ENCODE measurements around the gene VGLL4. TPM values are rescaled to one million over a fixed set of nuclear protein-coding genes. Genes with fewer than 3 reads are reported as not detected.
A peak's percentile ranks its signal among the peaks of the same experiment; 100 is the strongest.

The VGLL4 gene
- total and polyA plus RNA-seq, 2 of the 4 experiments (the other 2 are of a cell fraction): 26.2 to 35.4 TPM

- no peak for TF ChIP-seq RFX5 (IDR thresholded peaks at IDR 0.05; ENCODE audit: low read depth, low read length)
Observed at GRCh38 chr3:11610044-11610671, 33.6 kb downstream of the VGLL4 start (continued).

GRCh38 chr3:11609481-11609880 is 34.2 kb downstream of the VGLL4 start:
- Histone ChIP-seq H2BK120ac (ENCODE audit: low read depth, low read length) (0 out of 2 replicates have a peak overlapping the region, but pooled peaks have one; percentile 26), H3K4me3 (ENCODE audit: insufficient read depth, low read depth, low read length) (no peak overlapping the region), H3K23ac (ENCODE audit: low read depth, low read length) (peak overlapping the region; percentile 31; the same call in 1 of the 2 replicates), H4K20me1 (ENCODE audit: insufficient read depth, low read length) (peaks cover 52% of the 10 kb centered on the region), H3K4me2 (ENCODE audit: low read depth, low read length) (no peak overlapping the region), H2AK9ac (replicated peaks; ENCODE audit: low read depth, low read length, poor library complexity) (no peak overlapping the region), H4K5ac (ENCODE audit: low read depth, low read length) (no peak overlapping the region; the same call in 1 of the 2 replicates), H4K8ac (ENCODE audit: low read depth in 2 of 2, low read length in 2 of 2) (peak overlapping the region; percentile 53 to 60; a peak in 3 of 4 replicates), H2BK5ac (ENCODE audit: low read depth, low read length, poor library complexity, severe bottlenecking) (peak overlapping the region; percentile 56), H3K27me3 (ENCODE audit: control insufficient read depth, insufficient read depth, low read length) (no peaks in the 10 kb centered on the region), H2AK5ac (ENCODE audit: low read depth, low read length) (no peak overlapping the region), H3K9me3 (ENCODE audit: control insufficient read depth, insufficient read depth, low read length) (no peaks in the 10 kb centered on the region), H2AFZ (replicated peaks; ENCODE audit: low read length, poor library complexity) (no peak overlapping the region), H3K4me1 (ENCODE audit: control insufficient read depth, insufficient read depth, low read length) (peaks cover 48% of the 10 kb centered on the region), H3K4ac (ENCODE audit: low read depth, low read length) (peak overlapping the region; percentile 7; the same call in 1 of the 2 replicates), H2BK20ac (ENCODE audit: low read depth, low read length) (no peak overlapping the region), H3K56ac (ENCODE audit: extremely low read depth, insufficient read depth, low read length) (no peak overlapping the region), H3K18ac (ENCODE audit: low read depth, low read length) (peak overlapping the region; percentile 9; the same call in 1 of the 2 replicates), H3K14ac (replicated peaks; ENCODE audit: low read depth, low read length) (no peak overlapping the region; the same call in 1 of the 2 replicates), H3K9me1 (ENCODE audit: insufficient read depth, low read length) (peaks cover 33% of the 10 kb centered on the region), H3K9ac (ENCODE audit: low read depth, low read length) (no peak overlapping the region), H2BK15ac (ENCODE audit: low read depth, low read length) (no peak overlapping the region), H4K91ac (ENCODE audit: insufficient read depth, low read depth, low read length) (no peak overlapping the region; the same call in 1 of the 2 replicates), H3K36me3 (ENCODE audit: control insufficient read depth, insufficient read depth, low read length) (peaks cover 8% of the 10 kb centered on the region), H3K27ac (ENCODE audit: insufficient read depth, low read length) (peak overlapping the region; percentile 36; the same call in 1 of the 2 replicates), H3K79me1 (ENCODE audit: low read depth in 1 of 2, low read length in 2 of 2) (peaks cover 12 to 79% of the 10 kb centered on the region in 2 experiments)
- DNase-seq (no peak), ATAC-seq (ENCODE audit: low read depth) (no peak)
- ChIA-PET CTCF (no interaction called here), POLR2A (ENCODE audit: unreplicated experiment) (no interaction called here)
- WGBS, 2 experiments (ENCODE audit: extremely low coverage in 2 of 2, insufficient read length in 1 of 2): 97% methylated on average over 4 of the region's 9 CpGs; no CpG with 5 or more reads in 1 of the 2 experiments
- intact Hi-C loops (cut with micrococcal nuclease) (no loop called here), dilution Hi-C loops (cut with HindIII; ENCODE audit: low sequenced_read_pairs, unreplicated experiment) (no loop called here), in situ Hi-C loops (cut with MboI; ENCODE audit: low sequenced_read_pairs) (no loop called here)
- BruUV-seq (replicated peaks): no TSS peak
- TF ChIP-seq SMC3 (IDR thresholded peaks at IDR 0.05; ENCODE audit: low read depth, low read length): no peak
- no peak for TF ChIP-seq USF2 (IDR thresholded peaks at IDR 0.05; ENCODE audit: low read depth, low read length)
- TF ChIP-seq POLR2A (IDR thresholded peaks at IDR 0.05; ENCODE audit: low read depth, low read length): no peak

All from IMR-90 (cell line).